HG02798 (cell line): ENCODE results near the gene CDV3.
"Not testable (repeated sequence)": the region's sequence is repeated elsewhere in the genome, so short reads cannot be mapped to it uniquely, and the experiment has no call there.

Source experiments
- ATAC-seq: cut with Tn5 transposase; IDR thresholded peaks from one replicate; pipeline ENCODE4 v1.9.1; 2021; ENCODE audit warnings: mild to moderate bottlenecking; ENCODE audit not compliant: unreplicated experiment, poor library complexity

CDV3 gene

GRCh38 chr3:133573629-133574194 is at the start of gene CDV3:
CDV3 (plus strand) TSS chr3:133573686; CDS start chr3:133574045, 359 bp downstream.
- peak; percentile 34 for ATAC-seq

GRCh38 chr3:133523758-133524157 is 49.7 kb upstream of the CDV3 start:
- not testable (repeated sequence) for ATAC-seq

- ATAC-seq, result no peak
These were observed 48.1 kb upstream of the CDV3 start for GRCh38 chr3:133525435-133525834.

GRCh38 chr3:133527081-133527715 is 46.3 kb upstream of the CDV3 start:
- ATAC-seq, result no peak

GRCh38 chr3:133529809-133530208 is 43.7 kb upstream of the CDV3 start:
- no peak for ATAC-seq

- ATAC-seq, result no peak
These were observed 41.5 kb upstream of the CDV3 start for GRCh38 chr3:133531981-133532380.

- no peak for ATAC-seq
These were observed 40.5 kb upstream of the CDV3 start for GRCh38 chr3:133532951-133533350.

- ATAC-seq, result no peak
These were observed 37.3 kb upstream of the CDV3 start for GRCh38 chr3:133535971-133536881.

GRCh38 chr3:133537131-133537530 is 36.4 kb upstream of the CDV3 start:
- not testable (repeated sequence) for ATAC-seq

GRCh38 chr3:133538154-133538553 is 35.3 kb upstream of the CDV3 start:
- ATAC-seq, result no peak

GRCh38 chr3:133540896-133541674 is 32.4 kb upstream of the CDV3 start:
- ATAC-seq, result peak; percentile 70

- no peak for ATAC-seq
These were observed 30.6 kb upstream of the CDV3 start for GRCh38 chr3:133542871-133543270.

- not testable (repeated sequence) for ATAC-seq
These were observed 28.5 kb upstream of the CDV3 start for GRCh38 chr3:133544983-133545382.

- no peak for ATAC-seq
These were observed 25.9 kb upstream of the CDV3 start for GRCh38 chr3:133547432-133548041.

- ATAC-seq, result no peak
These were observed 25.4 kb upstream of the CDV3 start for GRCh38 chr3:133548090-133548489.

GRCh38 chr3:133549565-133549964 is 23.9 kb upstream of the CDV3 start:
- ATAC-seq, result no peak

- not testable (repeated sequence) for ATAC-seq
These were observed 21.9 kb upstream of the CDV3 start for GRCh38 chr3:133551589-133551988.

- ATAC-seq, result no peak
These were observed 11.8 kb upstream of the CDV3 start for GRCh38 chr3:133561679-133562078.

GRCh38 chr3:133562376-133562775 is 11.1 kb upstream of the CDV3 start:
- ATAC-seq, result no peak

GRCh38 chr3:133563186-133563591 is 10.3 kb upstream of the CDV3 start:
- no peak for ATAC-seq
